GM12892 (cell line): ENCODE measurements around the gene MICAL2.

Experiments used
- POLR2A ChIP-seq: IDR thresholded peaks from 2 replicates; pipeline ENCODE4 v1.6.1; 2011; ENCODE audit warnings: low read depth, low read length, control low read depth
- POLR2AphosphoS5 ChIP-seq: IDR thresholded peaks from 2 replicates; pipeline ENCODE4 v1.6.1; 2011; ENCODE audit warnings: low read depth, low read length, control low read depth
- TAF1 ChIP-seq: IDR thresholded peaks from 2 replicates; pipeline ENCODE4 v1.6.1; 2011; ENCODE audit warnings: low read depth, mild to moderate bottlenecking, control low read depth, low read length, borderline replicate concordance

DNA sequence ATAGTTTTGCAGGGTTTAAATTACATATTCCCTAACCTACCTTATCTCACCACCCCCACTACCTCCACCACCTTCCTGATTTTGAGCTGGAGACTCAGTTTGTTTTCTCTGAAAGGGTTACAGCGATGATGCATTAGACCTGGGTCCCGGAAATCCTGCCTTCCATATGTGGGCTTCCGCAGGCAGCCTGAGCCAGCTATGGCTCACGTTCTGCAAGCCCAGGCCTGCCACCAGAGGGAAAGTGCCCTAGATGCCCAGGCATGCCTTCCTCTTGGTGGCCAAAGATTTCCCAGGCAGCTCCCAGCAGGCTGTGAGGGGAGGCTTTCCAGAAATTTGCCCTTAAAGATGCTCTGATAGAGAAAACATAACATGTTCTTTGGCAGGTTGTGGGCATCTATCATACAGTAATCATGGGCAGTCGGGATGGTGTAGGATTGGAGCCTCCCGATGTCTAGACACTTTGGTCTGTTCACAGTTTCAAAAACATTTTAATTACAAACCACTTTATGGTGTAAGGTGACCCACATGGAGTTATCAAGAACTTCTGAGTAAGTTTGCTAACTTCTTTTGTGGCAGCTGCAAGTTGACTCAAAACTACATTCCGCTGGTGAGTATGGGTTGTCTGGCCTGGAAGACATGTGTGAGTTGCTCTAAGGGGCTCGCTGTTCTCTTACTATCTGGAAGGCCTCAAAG, 79.3 kb downstream of the MICAL2 start:
- no peak for TF ChIP-seq POLR2AphosphoS5
- no peak for TF ChIP-seq POLR2A
- TF ChIP-seq TAF1 = no peak
